ENCODE results near the gene GPR25.

DNA sequence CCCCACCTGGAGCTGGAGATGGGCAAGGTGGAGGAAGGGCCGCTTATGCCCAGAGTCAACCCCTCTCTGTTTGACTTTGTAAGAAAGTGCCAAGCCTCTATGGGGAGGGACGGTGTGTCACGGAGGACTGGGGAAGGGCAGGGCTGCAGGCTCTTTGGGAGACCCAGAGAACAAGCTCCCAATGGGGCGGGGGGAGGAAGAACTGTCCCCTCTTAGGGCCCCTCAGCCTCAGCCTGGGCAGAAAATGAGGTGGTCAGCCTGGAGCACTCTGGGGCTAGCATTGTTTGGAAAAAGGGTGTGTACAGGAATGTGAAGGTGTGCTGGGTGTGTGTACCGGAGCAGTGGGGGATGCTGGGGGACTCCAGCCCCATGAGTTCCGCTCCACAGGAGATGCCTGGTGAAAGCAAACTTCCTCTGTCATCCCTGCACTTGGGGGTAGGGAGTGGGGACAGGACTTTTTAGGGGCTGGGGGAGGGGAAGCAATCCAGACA is 20.7 kb downstream of the GPR25 start:
- TF ChIP-seq POLR2A (IDR thresholded peaks at IDR 0.05) = no peak
- TF ChIP-seq, protein P1, sequence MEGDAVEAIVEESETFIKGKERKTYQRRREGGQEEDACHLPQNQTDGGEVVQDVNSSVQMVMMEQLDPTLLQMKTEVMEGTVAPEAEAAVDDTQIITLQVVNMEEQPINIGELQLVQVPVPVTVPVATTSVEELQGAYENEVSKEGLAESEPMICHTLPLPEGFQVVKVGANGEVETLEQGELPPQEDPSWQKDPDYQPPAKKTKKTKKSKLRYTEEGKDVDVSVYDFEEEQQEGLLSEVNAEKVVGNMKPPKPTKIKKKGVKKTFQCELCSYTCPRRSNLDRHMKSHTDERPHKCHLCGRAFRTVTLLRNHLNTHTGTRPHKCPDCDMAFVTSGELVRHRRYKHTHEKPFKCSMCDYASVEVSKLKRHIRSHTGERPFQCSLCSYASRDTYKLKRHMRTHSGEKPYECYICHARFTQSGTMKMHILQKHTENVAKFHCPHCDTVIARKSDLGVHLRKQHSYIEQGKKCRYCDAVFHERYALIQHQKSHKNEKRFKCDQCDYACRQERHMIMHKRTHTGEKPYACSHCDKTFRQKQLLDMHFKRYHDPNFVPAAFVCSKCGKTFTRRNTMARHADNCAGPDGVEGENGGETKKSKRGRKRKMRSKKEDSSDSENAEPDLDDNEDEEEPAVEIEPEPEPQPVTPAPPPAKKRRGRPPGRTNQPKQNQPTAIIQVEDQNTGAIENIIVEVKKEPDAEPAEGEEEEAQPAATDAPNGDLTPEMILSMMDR (IDR thresholded peaks at IDR 0.05) = no peak

Data from uterus (tissue), 2 donors.